Fibroblast of villous mesenchyme (primary cell): ENCODE measurements around the gene TM9SF4. TPM values are rescaled to one million over a fixed set of nuclear protein-coding genes. Genes with fewer than 3 reads are reported as not detected.

Experiments
- DNase-seq: peaks from one replicate; pipeline ENCODE4 v3.0.0-alpha.2; 2010; ENCODE audit warnings: low read depth
- H3K4me3 ChIP-seq: 2 replicates; pipeline ENCODE4 v1.5.1; 2011; ENCODE audit warnings: low read depth, mild to moderate bottlenecking, low read length
- CTCF ChIP-seq: IDR thresholded peaks from 2 replicates; pipeline ENCODE4 v1.5.1; 2012; ENCODE audit warnings: low read depth, mild to moderate bottlenecking, low read length; ENCODE audit not compliant: insufficient read depth
- total RNA-seq: library from RNA; depleted of rRNA; stranded (reverse); fragments of >200 nt; gene quantifications from 2 replicates; pipeline ENCODE4 v1.2.3, GENCODE V29; 2012

TM9SF4 gene
- total RNA-seq, 1 donor: 58.7 TPM

GRCh38 chr20:32089637-32090362, 19.7 kb upstream of the TM9SF4 start:
- no peak overlapping the region for H3K4me3 ChIP-seq

GRCh38 chr20:32091888-32092346, 17.6 kb upstream of the TM9SF4 start:
- TF ChIP-seq CTCF: peak; percentile 96
- peak; percentile 80 for DNase-seq
- no peak overlapping the region for H3K4me3 ChIP-seq

More at GRCh38 chr20:32089637-32090362, 19.7 kb upstream of the TM9SF4 start:
- no peak for DNase-seq
- no peak for TF ChIP-seq CTCF

GRCh38 chr20:32098786-32099185, 10.7 kb upstream of the TM9SF4 start:
- no peak for DNase-seq
- no peak for TF ChIP-seq CTCF
- no peak overlapping the region for H3K4me3 ChIP-seq

- H3K4me3 ChIP-seq: peak overlapping the region; percentile 92
- TF ChIP-seq CTCF: no peak
- DNase-seq: no peak
Measured at GRCh38 chr20:32108814-32109391, 611 bp upstream of the TM9SF4 start.

- TF ChIP-seq CTCF: no peak
- H3K4me3 ChIP-seq: peak overlapping the region; percentile 92
- DNase-seq: no peak
Measured at GRCh38 chr20:32110173-32110704, 725 bp downstream of the TM9SF4 start.

- TF ChIP-seq CTCF: no peak
- no peak for DNase-seq
- H3K4me3 ChIP-seq: peak overlapping the region; percentile 92
Measured at GRCh38 chr20:32110727-32111126, 1.2 kb downstream of the TM9SF4 start.
